Thymus (tissue), 11 donors: ENCODE results near the gene PDRG1. TPM values are rescaled to one million over a fixed set of nuclear protein-coding genes. Genes with fewer than 3 reads are reported as not detected.

Experiments
- DNase-seq, 9 donors: peaks; one replicate each; pipeline ENCODE4 v3.0.0-alpha.2; 2013; ENCODE audit warnings: low spot score in 9 of 9, low read depth in 6 of 9, missing footprints in 1 of 9
- H3K27ac ChIP-seq, 2 donors: one replicate each; pipeline ENCODE4 v1.5.1; 2013; ENCODE audit warnings: control low read depth in 1 of 2, low read depth in 1 of 2, low read length in 1 of 2, mild to moderate bottlenecking in 1 of 2, moderate library complexity in 1 of 2
- H3K27me3 ChIP-seq, 2 donors: one replicate each; pipeline ENCODE4 v1.5.1; 2013; ENCODE audit warnings: low read length in 1 of 2; ENCODE audit not compliant: control insufficient read depth in 2 of 2, insufficient read depth in 1 of 2
- H3K36me3 ChIP-seq, 2 donors: one replicate each; pipeline ENCODE4 v1.5.1; 2013; ENCODE audit warnings: low read length in 1 of 2, mild to moderate bottlenecking in 1 of 2, moderate library complexity in 1 of 2; ENCODE audit not compliant: control insufficient read depth in 2 of 2, insufficient read depth in 2 of 2
- H3K4me1 ChIP-seq, 2 donors: one replicate each; pipeline ENCODE4 v1.5.1; 2013; ENCODE audit warnings: low read length in 2 of 2; ENCODE audit not compliant: control insufficient read depth in 2 of 2, insufficient read depth in 2 of 2
- H3K4me3 ChIP-seq, 2 donors: one replicate each; pipeline ENCODE4 v1.5.1; 2013; ENCODE audit warnings: low read length in 2 of 2, control low read depth in 1 of 2, mild to moderate bottlenecking in 1 of 2
- H3K9me3 ChIP-seq, 2 donors: one replicate each; pipeline ENCODE4 v1.5.1; 2013; ENCODE audit warnings: low read length in 1 of 2, mild to moderate bottlenecking in 1 of 2; ENCODE audit not compliant: control insufficient read depth in 2 of 2, insufficient read depth in 1 of 2
- WGBS: extraction: QIAGEN DNeasy Blood & Tissue Kit; methylation state at CpG from one replicate; pipeline ENCODE4 v1.1.7; 2013; 5-methylcytosine and 5-hydroxymethylcytosine counted together
- polyA plus RNA-seq: library from polyadenylated mRNA; stranded (reverse); fragments of 200-250 nt; gene quantifications from one replicate; pipeline ENCODE4 v1.2.3, GENCODE V29; 2013
- total RNA-seq: library from RNA; stranded (reverse); fragments of 120-200 nt; gene quantifications from one replicate; pipeline ENCODE4 v1.2.4, GENCODE V29; 2013
- donor health status: healthy.

Gene PDRG1
- total and polyA plus RNA-seq, 2 donors = 11.1 to 16.4 TPM

DNA sequence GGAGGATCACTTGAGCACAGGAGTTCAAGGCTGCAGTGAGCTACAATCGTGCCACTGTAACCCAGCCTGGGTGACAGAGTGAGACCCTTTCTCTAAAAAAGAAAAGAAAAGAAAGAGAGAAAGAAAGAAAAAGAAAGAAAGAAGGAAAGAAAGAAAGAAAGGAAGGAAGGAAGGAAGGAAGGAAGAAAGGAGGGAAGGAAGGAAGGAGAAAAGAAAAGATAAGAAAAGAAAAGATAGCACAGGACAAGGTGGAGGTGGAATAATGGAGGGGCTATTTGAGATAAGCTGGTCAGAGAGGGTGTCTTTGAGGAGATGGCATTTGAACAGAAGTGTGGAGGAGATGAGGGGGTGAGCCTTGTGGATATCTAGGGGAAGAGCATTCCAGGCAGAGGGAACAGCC lies 2.7 kb upstream of the PDRG1 start:
- no peak overlapping the region for H3K27ac ChIP-seq
- H3K4me3 ChIP-seq = no peak overlapping the region
- 78% methylated on average over 1 of the region's 1 CpG for WGBS
- H3K27me3 ChIP-seq = peaks cover 0 to 10% of the 10 kb centered on the region in 2 donors
- peaks cover 9 to 11% of the 10 kb centered on the region in 2 donors for H3K4me1 ChIP-seq
- H3K36me3 ChIP-seq = peaks cover 3% of the 10 kb centered on the region in 2 donors
- H3K9me3 ChIP-seq = no peaks in the 10 kb centered on the region
- DNase-seq = no peak

DNA sequence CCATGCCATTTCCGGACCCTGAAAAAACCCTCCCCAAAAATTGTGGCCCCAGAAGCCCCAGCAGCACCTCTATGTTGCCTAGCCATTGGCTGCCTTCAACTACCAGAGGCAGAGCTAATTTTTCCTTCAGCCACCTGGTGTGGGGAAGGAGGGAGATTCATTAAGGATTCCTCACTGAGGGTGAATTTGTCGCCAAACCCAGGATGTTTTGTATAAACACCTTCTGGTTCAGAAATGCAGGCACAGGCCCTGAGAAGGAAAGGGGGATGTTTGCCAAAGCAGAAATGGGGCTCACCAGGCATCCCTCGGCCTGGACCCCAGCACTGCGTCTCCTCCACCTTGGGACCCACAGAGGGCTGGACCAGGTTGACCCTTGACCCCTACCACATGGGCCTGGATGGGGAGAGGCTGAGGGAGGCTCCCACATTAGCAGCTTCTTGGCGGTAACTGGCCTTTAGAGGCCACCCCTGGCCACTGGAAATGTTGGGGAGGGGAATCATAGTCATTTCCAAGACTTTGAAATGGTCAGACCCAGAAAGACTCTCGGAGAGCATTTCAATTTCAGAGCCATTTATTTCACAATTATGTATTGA lies 1.8 kb upstream of the PDRG1 start:
- no peak for DNase-seq
- Histone ChIP-seq H3K27ac (no peak overlapping the region), H3K4me3 (no peak overlapping the region), H3K36me3 (peaks cover 7 to 10% of the 10 kb centered on the region in 2 donors), H3K4me1 (peaks cover 9 to 11% of the 10 kb centered on the region in 2 donors), H3K27me3 (peaks cover 0 to 10% of the 10 kb centered on the region in 2 donors), H3K9me3 (no peaks in the 10 kb centered on the region)
- WGBS = 92% methylated on average over 6 of the region's 6 CpGs

DNA sequence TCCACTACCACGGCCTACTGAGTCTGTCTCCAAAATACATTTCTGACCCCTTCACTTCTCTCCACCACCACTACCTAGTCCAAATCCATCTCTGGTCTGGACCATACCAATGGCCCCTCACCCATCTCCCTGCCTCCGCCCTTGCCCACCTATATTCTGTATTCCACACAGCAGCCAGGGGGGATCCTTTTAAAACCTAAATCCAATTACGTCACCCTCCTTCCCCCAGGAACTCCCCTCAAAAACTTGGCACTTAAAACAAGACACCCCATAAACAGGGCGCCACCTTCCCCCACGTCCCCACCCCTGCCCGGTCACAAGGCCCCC lies 680 bp downstream of the PDRG1 start:
- peak overlapping the region; percentile 85 to 86 for H3K4me3 ChIP-seq
- H3K9me3 ChIP-seq = peaks cover 3 to 4% of the 10 kb centered on the region in 2 donors
- H3K27ac ChIP-seq = no peak overlapping the region
- 13% methylated on average over 6 of the region's 6 CpGs for WGBS
- H3K36me3 ChIP-seq = peaks cover 30 to 35% of the 10 kb centered on the region in 2 donors
- no peak for DNase-seq
- peaks cover 9 to 11% of the 10 kb centered on the region in 2 donors for H3K4me1 ChIP-seq
- H3K27me3 ChIP-seq = peaks cover 0 to 2% of the 10 kb centered on the region in 2 donors

DNA sequence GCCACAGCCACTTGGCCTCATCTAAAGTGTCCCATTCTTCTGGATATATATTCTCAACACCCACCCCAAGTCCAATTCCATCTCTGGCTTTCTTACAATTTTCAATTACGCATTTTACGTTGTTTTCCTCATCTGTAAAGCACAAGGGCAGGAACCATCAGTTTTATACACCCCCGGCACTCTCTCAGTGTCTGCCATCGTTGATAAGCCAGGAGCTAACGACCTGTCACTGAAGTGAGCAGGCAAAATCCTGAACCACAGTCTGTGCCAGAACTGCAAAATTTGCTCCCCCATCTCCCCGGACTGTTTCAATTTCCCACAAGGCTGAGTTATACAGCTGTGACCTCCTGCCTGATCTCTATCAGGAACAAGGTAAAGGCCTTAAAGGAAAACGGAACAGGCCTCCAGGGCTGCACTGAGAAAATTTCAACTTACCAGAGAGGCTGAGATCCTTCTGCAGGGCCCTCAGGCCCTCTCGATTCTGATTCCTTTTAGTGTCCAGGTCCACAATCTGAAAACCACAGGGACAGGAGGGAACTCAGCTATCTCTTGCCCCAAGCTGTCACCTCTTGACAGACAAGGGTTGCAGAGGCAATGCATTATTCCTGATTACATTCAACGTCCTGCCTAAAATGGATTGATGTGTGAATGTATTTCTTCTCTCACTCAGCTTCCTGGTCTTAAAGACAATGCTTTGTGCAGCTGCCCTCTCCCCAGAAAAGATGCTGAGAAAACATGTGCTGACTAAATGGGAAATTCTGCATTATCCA lies 1.8 kb downstream of the PDRG1 start:
- no peak for DNase-seq
- Histone ChIP-seq H3K36me3 (peaks cover 41 to 46% of the 10 kb centered on the region in 2 donors), H3K4me1 (peaks cover 9 to 11% of the 10 kb centered on the region in 2 donors), H3K27ac (no peak overlapping the region), H3K9me3 (peaks cover 3 to 4% of the 10 kb centered on the region in 2 donors), H3K27me3 (no peaks in the 10 kb centered on the region), H3K4me3 (no peak overlapping the region)
- 88% methylated on average over 9 of the region's 9 CpGs for WGBS

GRCh38 chr20:31948008-31948407 lies 3.8 kb downstream of the PDRG1 start:
- H3K4me1 ChIP-seq = peaks cover 9 to 11% of the 10 kb centered on the region in 2 donors
- no peak for DNase-seq
- over 99% methylated on average over 2 of the region's 2 CpGs for WGBS
- no peak overlapping the region for H3K27ac ChIP-seq
- no peaks in the 10 kb centered on the region for H3K27me3 ChIP-seq
- peaks cover 51 to 56% of the 10 kb centered on the region in 2 donors for H3K36me3 ChIP-seq
- H3K4me3 ChIP-seq = no peak overlapping the region
- peaks cover 3 to 4% of the 10 kb centered on the region in 2 donors for H3K9me3 ChIP-seq

- Histone ChIP-seq H3K36me3 (peaks cover 51 to 60% of the 10 kb centered on the region in 2 donors), H3K4me3 (no peak overlapping the region), H3K4me1 (peaks cover 3 to 5% of the 10 kb centered on the region in 2 donors), H3K27me3 (no peaks in the 10 kb centered on the region), H3K9me3 (peaks cover 3 to 4% of the 10 kb centered on the region in 2 donors), H3K27ac (no peak overlapping the region)
- WGBS = 95% methylated on average over 6 of the region's 6 CpGs
- no peak for DNase-seq
These were observed 6.1 kb downstream of the PDRG1 start for GRCh38 chr20:31945785-31946184.

GRCh38 chr20:31945319-31945718 lies 6.5 kb downstream of the PDRG1 start:
- no peak overlapping the region for H3K4me3 ChIP-seq
- peaks cover 0 to 1% of the 10 kb centered on the region in 2 donors for H3K4me1 ChIP-seq
- no peaks in the 10 kb centered on the region for H3K27me3 ChIP-seq
- H3K27ac ChIP-seq = no peak overlapping the region
- WGBS = 96% methylated on average over 4 of the region's 4 CpGs
- no peak for DNase-seq
- H3K36me3 ChIP-seq = peaks cover 51 to 57% of the 10 kb centered on the region in 2 donors
- H3K9me3 ChIP-seq = peaks cover 3 to 4% of the 10 kb centered on the region in 2 donors

DNA sequence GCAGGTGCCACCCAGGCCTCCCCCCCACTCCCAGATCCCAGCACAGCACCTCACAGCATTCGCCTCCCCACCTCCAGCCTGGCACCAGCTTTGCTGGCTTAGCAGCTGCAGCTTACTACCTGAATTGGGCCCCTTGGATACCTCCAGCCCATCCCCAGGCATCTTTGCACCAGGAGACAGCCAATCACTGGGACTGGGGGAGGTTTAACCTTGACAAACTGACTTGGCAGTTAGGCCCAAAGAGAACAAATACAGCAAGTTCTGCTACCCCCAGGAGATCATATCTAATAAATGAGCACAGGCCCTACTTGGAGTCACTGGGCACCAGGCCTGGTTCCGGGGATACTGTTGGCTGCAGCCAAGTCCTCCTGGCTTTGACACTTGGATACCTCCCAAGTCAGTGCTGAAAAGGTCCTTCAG lies 8.8 kb downstream of the PDRG1 start:
- H3K27ac ChIP-seq = no peak overlapping the region
- peaks cover 38 to 43% of the 10 kb centered on the region in 2 donors for H3K36me3 ChIP-seq
- DNase-seq = no peak
- 95% methylated on average over 2 of the region's 2 CpGs for WGBS
- H3K27me3 ChIP-seq = no peaks in the 10 kb centered on the region
- H3K4me1 ChIP-seq = no peaks in the 10 kb centered on the region
- peaks cover under 1 to 1% of the 10 kb centered on the region in 2 donors for H3K9me3 ChIP-seq
- no peak overlapping the region for H3K4me3 ChIP-seq

DNA sequence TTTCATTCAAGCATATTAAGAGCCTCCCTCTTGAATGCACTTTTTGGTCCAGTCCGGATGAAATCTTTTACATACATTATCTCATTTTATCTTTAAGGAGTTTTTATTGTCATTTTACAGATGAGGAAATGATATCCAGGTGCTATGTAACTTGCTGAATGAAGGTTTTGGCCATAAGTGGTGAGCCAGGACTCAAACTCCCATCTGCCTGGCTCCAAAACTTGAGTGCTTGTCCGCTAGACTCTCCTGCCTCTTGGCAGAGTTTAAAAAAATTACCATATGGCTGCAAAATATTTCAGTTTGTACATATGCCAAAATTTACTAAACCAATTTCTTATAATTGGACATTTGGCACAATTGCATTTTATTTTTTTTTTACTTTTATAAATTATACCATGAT lies 12.2 kb downstream of the PDRG1 start:
- 100% methylated on average over 2 of the region's 2 CpGs for WGBS
- Histone ChIP-seq H3K4me1 (no peaks in the 10 kb centered on the region), H3K27me3 (no peaks in the 10 kb centered on the region), H3K4me3 (no peak overlapping the region), H3K27ac (no peak overlapping the region), H3K36me3 (peaks cover 5 to 10% of the 10 kb centered on the region in 2 donors), H3K9me3 (no peaks in the 10 kb centered on the region)
- no peak for DNase-seq
